HCT116 (cell line): ENCODE results near the gene SZRD1. TPM values are rescaled to one million over a fixed set of nuclear protein-coding genes. Genes with fewer than 3 reads are reported as not detected.

Experiments used
- ATAC-seq: fragments of 200-7000 bp; cut with Tn5 transposase; 2 replicates; pipeline ENCODE4 v1.9.1; 2020; ENCODE audit warnings: mild to moderate bottlenecking, moderate library complexity
- BruUV-seq: library from RNA; stranded (reverse); fragments of 400-500 nt; replicated peaks from 2 replicates; lab custom pipeline; 2021; lab: Mats Ljungman, UMichigan
- CTCF ChIA-PET: fragments of 300-600 bp; sonication (Branson Sonifier 250); formaldehyde crosslinking; loops from one replicate; lab custom pipeline; 2021; ENCODE audit warnings: antibody characterized with exemption; lab: Charles Lee
- POLR2A ChIA-PET: fragments of 300-600, 350-600 bp; sonication (Branson Sonifier 250); formaldehyde crosslinking; loops from one replicate; lab custom pipeline; 2021; ENCODE audit warnings: antibody characterized with exemption; lab: Charles Lee
- RAD21 ChIA-PET, 2 experiments: fragments of 300-600 bp; sonication (Branson Sonifier 250); formaldehyde crosslinking; loops; one replicate each; lab custom pipeline; 2023; ENCODE audit warnings: low total read pairs in 2 of 2; ENCODE audit not compliant: uncharacterized antibody in 2 of 2, unreplicated experiment in 2 of 2, low non-redundant PET in 1 of 2; lab: Charles Lee
- DNase-seq: peaks from one replicate; pipeline ENCODE4 v3.0.0-alpha.2; 2010; ENCODE audit warnings: low read depth, low spot score
- H2AFZ ChIP-seq: fragments of 200-600 bp; shearing (Covaris generic), sonication (generic); 2 replicates; pipeline ENCODE4 v1.6.1; 2017; ENCODE audit warnings: low read depth, mixed run types, mixed read lengths, antibody characterized with exemption, low read length; ENCODE audit not compliant: poor library complexity, severe bottlenecking
- H3K27ac ChIP-seq: 2 replicates; pipeline ENCODE4 v1.5.1; 2012; ENCODE audit warnings: low read depth, low read length
- H3K27me3 ChIP-seq: fragments of 200-600 bp; sonication (generic); 2 replicates; pipeline ENCODE4 v1.6.1; 2016; ENCODE audit warnings: mixed run types, low read length, mixed read lengths; ENCODE audit not compliant: insufficient read depth
- H3K36me3 ChIP-seq, 2 experiments: fragments of 200-500 bp in 1 of 2; fragments of 200-600 bp in 1 of 2; sonication (Bioruptor generic) in 1 of 2; sonication (generic) in 1 of 2; 2 replicates each; pipeline versions ENCODE4 v1.5.1 to v1.6.1; 2014 to 2016; ENCODE audit warnings: low read length in 2 of 2, inconsistent platforms in 1 of 2, mixed read lengths in 1 of 2, mixed run types in 1 of 2; ENCODE audit not compliant: insufficient read depth in 2 of 2, control insufficient read depth in 1 of 2
- H3K4me1 ChIP-seq, 2 experiments: fragments of 200-600 bp in 1 of 2; sonication (generic) in 1 of 2; 2 replicates each; pipeline versions ENCODE4 v1.5.1 to v1.6.1; 2012 to 2017; ENCODE audit warnings: low read length in 2 of 2, inconsistent platforms in 1 of 2, mild to moderate bottlenecking in 1 of 2, mixed read lengths in 1 of 2, mixed run types in 1 of 2, moderate library complexity in 1 of 2; ENCODE audit not compliant: insufficient read depth in 2 of 2, control insufficient read depth in 1 of 2
- H3K4me2 ChIP-seq: fragments of 200-600 bp; sonication (generic); 2 replicates; pipeline ENCODE4 v1.6.1; 2017; ENCODE audit warnings: mixed run types, low read length, mixed read lengths
- H3K4me3 ChIP-seq, 2 experiments: fragments of 200-600 bp in 1 of 2; sonication (generic) in 1 of 2; replicated peaks in 1 of 2; 2 replicates each; pipeline ENCODE4 v1.5.1; 2011 to 2016; ENCODE audit warnings: low read length in 2 of 2, control low read depth in 1 of 2, low read depth in 1 of 2, mild to moderate bottlenecking in 1 of 2, mixed read lengths in 1 of 2, mixed run types in 1 of 2
- H3K79me2 ChIP-seq: fragments of 200-600 bp; sonication (generic); 2 replicates; pipeline ENCODE4 v1.6.1; 2017; ENCODE audit warnings: mild to moderate bottlenecking, mixed run types, low read length, moderate library complexity, mixed read lengths; ENCODE audit not compliant: insufficient read depth
- H3K9ac ChIP-seq: fragments of 200-600 bp; sonication (generic); 2 replicates; pipeline ENCODE4 v1.6.1; 2016; ENCODE audit warnings: low read length, mixed read lengths
- H3K9me2 ChIP-seq: fragments of 200-600 bp; sonication (generic), shearing (Covaris generic); 2 replicates; pipeline ENCODE4 v1.6.1; 2017; ENCODE audit warnings: mixed run types, mild to moderate bottlenecking, moderate library complexity; ENCODE audit not compliant: insufficient read depth
- H3K9me3 ChIP-seq, 2 experiments: fragments of 200-500 bp in 1 of 2; fragments of 200-600 bp in 1 of 2; sonication (Bioruptor generic) in 1 of 2; sonication (generic) in 1 of 2; 2 replicates each; pipeline ENCODE4 v1.6.1; 2014 to 2017; ENCODE audit warnings: low read length in 2 of 2, mixed read lengths in 2 of 2, inconsistent platforms in 1 of 2, low read depth in 1 of 2, mild to moderate bottlenecking in 1 of 2, mixed run types in 1 of 2, moderate library complexity in 1 of 2; ENCODE audit not compliant: control insufficient read depth in 1 of 2, insufficient read depth in 1 of 2
- H4K20me1 ChIP-seq: fragments of 200-600 bp; sonication (generic), shearing (Covaris generic); 2 replicates; pipeline ENCODE4 v1.6.1; 2017; ENCODE audit warnings: mixed run types, mild to moderate bottlenecking, moderate library complexity; ENCODE audit not compliant: insufficient read depth
- CBX3 ChIP-seq: IDR thresholded peaks from 2 replicates; pipeline ENCODE4 v1.6.1; 2012; ENCODE audit warnings: low read depth
- CEBPB ChIP-seq: IDR thresholded peaks from 2 replicates; pipeline ENCODE4 v1.6.1; 2012; ENCODE audit warnings: low read depth
- ELF1 ChIP-seq: IDR thresholded peaks from 2 replicates; pipeline ENCODE4 v1.6.1; 2012; ENCODE audit warnings: low read depth, borderline replicate concordance
- EZH2 ChIP-seq: fragments of 200-600 bp; sonication (generic); IDR thresholded peaks from 2 replicates; pipeline ENCODE4 v1.6.1; 2017; ENCODE audit warnings: antibody characterized with exemption, mixed run types
- FOSL1 ChIP-seq: IDR thresholded peaks from 2 replicates; pipeline ENCODE4 v1.6.1; 2012; ENCODE audit warnings: low read depth
- JUND ChIP-seq: IDR thresholded peaks from 2 replicates; pipeline ENCODE4 v1.6.1; 2012
- POLR2A ChIP-seq: IDR thresholded peaks from 2 replicates; pipeline ENCODE4 v1.7.0; 2011; ENCODE audit warnings: borderline replicate concordance; ENCODE audit not compliant: insufficient read depth, insufficient read length; ENCODE audit errors: extremely low read depth
- RAD21 ChIP-seq: IDR thresholded peaks from 2 replicates; pipeline ENCODE4 v1.6.1; 2012; ENCODE audit warnings: low read depth, mild to moderate bottlenecking
- SIN3A ChIP-seq: IDR thresholded peaks from 2 replicates; pipeline ENCODE4 v1.6.1; 2012; ENCODE audit warnings: low read depth
- SP1 ChIP-seq: IDR thresholded peaks from 2 replicates; pipeline ENCODE4 v1.6.1; 2012; ENCODE audit warnings: low read depth
- SRF ChIP-seq: IDR thresholded peaks from 2 replicates; pipeline ENCODE4 v1.6.1; 2012; ENCODE audit warnings: low read depth
- TCF7L2 ChIP-seq: IDR thresholded peaks from 2 replicates; pipeline ENCODE4 v1.7.0; 2011; ENCODE audit warnings: borderline replicate concordance, inconsistent platforms; ENCODE audit not compliant: insufficient read depth, insufficient read length; ENCODE audit errors: extremely low read depth
- ZFX ChIP-seq: fragments of 450-650 bp; IDR thresholded peaks from 2 replicates; pipeline ENCODE4 v1.6.1; 2017
- intact Hi-C: fragments of 100-400 bp; cut with micrococcal nuclease; formaldehyde crosslinking; loops from 2 replicates; pipeline ENCODE4 v1.10.0; 2022
- total RNA-seq: library from RNA; stranded (reverse); gene quantifications from one replicate; pipeline ENCODE4 v1.2.1, GENCODE V29; 2021; ENCODE audit not compliant: unreplicated experiment
- TF ChIP-seq, protein P1 (sequence below): IDR thresholded peaks from 2 replicates; pipeline ENCODE4 v1.6.1; 2012
- TF ChIP-seq, protein P2 (sequence below): IDR thresholded peaks from 2 replicates; pipeline ENCODE4 v1.6.1; 2011; ENCODE audit warnings: mild to moderate bottlenecking, low read length, moderate library complexity; ENCODE audit not compliant: insufficient replicate concordance; ENCODE audit errors: extremely low read depth
- TF ChIP-seq, protein P3 (sequence below): IDR thresholded peaks from 2 replicates; pipeline ENCODE4 v1.6.1; 2012
- TF ChIP-seq, protein P4 (sequence below): IDR thresholded peaks from 2 replicates; pipeline ENCODE4 v1.6.1; 2012; ENCODE audit warnings: low read depth
- TF ChIP-seq, protein P5 (sequence below), 3 experiments: fragments of 200-600 bp in 1 of 3; sonication (generic) in 1 of 3; IDR thresholded peaks in 2 of 3; conservative IDR thresholded peaks in 1 of 3; 2 replicates each; pipeline ENCODE4 v1.5.1; 2012 to 2017; ENCODE audit warnings: low read depth in 2 of 3, low read length in 2 of 3, antibody characterized with exemption in 1 of 3, borderline replicate concordance in 1 of 3, control low read depth in 1 of 3, mild to moderate bottlenecking in 1 of 3, mixed read lengths in 1 of 3, mixed run types in 1 of 3, moderate library complexity in 1 of 3; ENCODE audit not compliant: insufficient read depth in 1 of 3

The SZRD1 gene
- total RNA-seq, 1 experiment from 2014 or later: 141 TPM

DNA sequence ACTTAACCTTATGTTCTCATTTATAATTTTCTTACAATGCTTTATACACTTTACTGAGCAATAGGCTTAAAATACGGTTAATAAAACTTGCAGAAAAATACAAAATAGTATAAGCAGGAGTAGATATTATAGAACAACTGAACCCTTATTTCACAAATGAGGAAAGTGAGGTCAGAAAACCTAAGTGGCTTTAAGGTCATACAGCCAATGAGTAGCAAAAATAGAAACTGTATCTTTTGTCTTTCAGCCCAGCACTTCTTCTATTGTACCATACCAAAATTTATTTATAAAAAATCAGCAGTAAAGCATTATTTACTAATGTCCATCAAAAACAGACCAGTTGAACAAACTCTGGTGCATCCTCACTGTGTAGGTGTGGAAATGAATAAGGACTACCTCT is 26.4 kb upstream of the SZRD1 start:
- Histone ChIP-seq H3K36me3 (no peaks in the 10 kb centered on the region), H3K79me2 (peaks cover 44% of the 10 kb centered on the region), H3K4me1 (peaks cover 0 to 11% of the 10 kb centered on the region in 2 experiments; a peak in 2 of 4 replicates), H3K4me3 (no peak overlapping the region), H2AFZ (no peak overlapping the region), H3K27me3 (no peaks in the 10 kb centered on the region), H4K20me1 (no peaks in the 10 kb centered on the region), H3K9me2 (no peaks in the 10 kb centered on the region), H3K27ac (no peak overlapping the region), H3K9me3 (no peaks in the 10 kb centered on the region), H3K4me2 (no peak overlapping the region), H3K9ac (no peak overlapping the region)
- ChIA-PET CTCF (no interaction called here), RAD21 (no interaction called here), POLR2A (no interaction called here)
- TF ChIP-seq ZFX (no peak), POLR2A (no peak), CBX3 (no peak), TCF7L2 (no peak), CEBPB (no peak), RAD21 (no peak), FOSL1 (no peak), SIN3A (no peak), SRF (no peak), JUND (no peak), ELF1 (no peak), SP1 (no peak), EZH2 (no peak)
- TF ChIP-seq, protein P1, sequence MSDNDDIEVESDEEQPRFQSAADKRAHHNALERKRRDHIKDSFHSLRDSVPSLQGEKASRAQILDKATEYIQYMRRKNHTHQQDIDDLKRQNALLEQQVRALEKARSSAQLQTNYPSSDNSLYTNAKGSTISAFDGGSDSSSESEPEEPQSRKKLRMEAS: no peak
- TF ChIP-seq, protein P2, sequence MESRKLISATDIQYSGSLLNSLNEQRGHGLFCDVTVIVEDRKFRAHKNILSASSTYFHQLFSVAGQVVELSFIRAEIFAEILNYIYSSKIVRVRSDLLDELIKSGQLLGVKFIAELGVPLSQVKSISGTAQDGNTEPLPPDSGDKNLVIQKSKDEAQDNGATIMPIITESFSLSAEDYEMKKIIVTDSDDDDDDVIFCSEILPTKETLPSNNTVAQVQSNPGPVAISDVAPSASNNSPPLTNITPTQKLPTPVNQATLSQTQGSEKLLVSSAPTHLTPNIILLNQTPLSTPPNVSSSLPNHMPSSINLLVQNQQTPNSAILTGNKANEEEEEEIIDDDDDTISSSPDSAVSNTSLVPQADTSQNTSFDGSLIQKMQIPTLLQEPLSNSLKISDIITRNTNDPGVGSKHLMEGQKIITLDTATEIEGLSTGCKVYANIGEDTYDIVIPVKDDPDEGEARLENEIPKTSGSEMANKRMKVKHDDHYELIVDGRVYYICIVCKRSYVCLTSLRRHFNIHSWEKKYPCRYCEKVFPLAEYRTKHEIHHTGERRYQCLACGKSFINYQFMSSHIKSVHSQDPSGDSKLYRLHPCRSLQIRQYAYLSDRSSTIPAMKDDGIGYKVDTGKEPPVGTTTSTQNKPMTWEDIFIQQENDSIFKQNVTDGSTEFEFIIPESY: no peak
- TF ChIP-seq, protein P3, sequence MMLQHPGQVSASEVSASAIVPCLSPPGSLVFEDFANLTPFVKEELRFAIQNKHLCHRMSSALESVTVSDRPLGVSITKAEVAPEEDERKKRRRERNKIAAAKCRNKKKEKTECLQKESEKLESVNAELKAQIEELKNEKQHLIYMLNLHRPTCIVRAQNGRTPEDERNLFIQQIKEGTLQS: no peak
- TF ChIP-seq, protein P4, sequence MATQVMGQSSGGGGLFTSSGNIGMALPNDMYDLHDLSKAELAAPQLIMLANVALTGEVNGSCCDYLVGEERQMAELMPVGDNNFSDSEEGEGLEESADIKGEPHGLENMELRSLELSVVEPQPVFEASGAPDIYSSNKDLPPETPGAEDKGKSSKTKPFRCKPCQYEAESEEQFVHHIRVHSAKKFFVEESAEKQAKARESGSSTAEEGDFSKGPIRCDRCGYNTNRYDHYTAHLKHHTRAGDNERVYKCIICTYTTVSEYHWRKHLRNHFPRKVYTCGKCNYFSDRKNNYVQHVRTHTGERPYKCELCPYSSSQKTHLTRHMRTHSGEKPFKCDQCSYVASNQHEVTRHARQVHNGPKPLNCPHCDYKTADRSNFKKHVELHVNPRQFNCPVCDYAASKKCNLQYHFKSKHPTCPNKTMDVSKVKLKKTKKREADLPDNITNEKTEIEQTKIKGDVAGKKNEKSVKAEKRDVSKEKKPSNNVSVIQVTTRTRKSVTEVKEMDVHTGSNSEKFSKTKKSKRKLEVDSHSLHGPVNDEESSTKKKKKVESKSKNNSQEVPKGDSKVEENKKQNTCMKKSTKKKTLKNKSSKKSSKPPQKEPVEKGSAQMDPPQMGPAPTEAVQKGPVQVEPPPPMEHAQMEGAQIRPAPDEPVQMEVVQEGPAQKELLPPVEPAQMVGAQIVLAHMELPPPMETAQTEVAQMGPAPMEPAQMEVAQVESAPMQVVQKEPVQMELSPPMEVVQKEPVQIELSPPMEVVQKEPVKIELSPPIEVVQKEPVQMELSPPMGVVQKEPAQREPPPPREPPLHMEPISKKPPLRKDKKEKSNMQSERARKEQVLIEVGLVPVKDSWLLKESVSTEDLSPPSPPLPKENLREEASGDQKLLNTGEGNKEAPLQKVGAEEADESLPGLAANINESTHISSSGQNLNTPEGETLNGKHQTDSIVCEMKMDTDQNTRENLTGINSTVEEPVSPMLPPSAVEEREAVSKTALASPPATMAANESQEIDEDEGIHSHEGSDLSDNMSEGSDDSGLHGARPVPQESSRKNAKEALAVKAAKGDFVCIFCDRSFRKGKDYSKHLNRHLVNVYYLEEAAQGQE: no peak
- TF ChIP-seq, protein P5, sequence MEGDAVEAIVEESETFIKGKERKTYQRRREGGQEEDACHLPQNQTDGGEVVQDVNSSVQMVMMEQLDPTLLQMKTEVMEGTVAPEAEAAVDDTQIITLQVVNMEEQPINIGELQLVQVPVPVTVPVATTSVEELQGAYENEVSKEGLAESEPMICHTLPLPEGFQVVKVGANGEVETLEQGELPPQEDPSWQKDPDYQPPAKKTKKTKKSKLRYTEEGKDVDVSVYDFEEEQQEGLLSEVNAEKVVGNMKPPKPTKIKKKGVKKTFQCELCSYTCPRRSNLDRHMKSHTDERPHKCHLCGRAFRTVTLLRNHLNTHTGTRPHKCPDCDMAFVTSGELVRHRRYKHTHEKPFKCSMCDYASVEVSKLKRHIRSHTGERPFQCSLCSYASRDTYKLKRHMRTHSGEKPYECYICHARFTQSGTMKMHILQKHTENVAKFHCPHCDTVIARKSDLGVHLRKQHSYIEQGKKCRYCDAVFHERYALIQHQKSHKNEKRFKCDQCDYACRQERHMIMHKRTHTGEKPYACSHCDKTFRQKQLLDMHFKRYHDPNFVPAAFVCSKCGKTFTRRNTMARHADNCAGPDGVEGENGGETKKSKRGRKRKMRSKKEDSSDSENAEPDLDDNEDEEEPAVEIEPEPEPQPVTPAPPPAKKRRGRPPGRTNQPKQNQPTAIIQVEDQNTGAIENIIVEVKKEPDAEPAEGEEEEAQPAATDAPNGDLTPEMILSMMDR (IDR thresholded peaks at IDR 0.05 in 2 of 3, conservative IDR thresholded peaks at IDR 0.05 in 1 of 3; ENCODE audit: borderline replicate concordance in 1 of 3, insufficient read depth in 1 of 3, low read depth in 2 of 3, low read length in 2 of 3): no peak
- ATAC-seq (no peak), DNase-seq (no peak)
- intact Hi-C loops: no loop called here
- BruUV-seq: no TSS peak
